GM18507 (cell line): ENCODE measurements around the gene DYNLL2.
"Not testable (repeated sequence)": the region's sequence is repeated elsewhere in the genome, so short reads cannot be mapped to it uniquely, and the experiment has no call there.

Source experiments
- DNase-seq: peaks from one replicate; pipeline ENCODE4 v3.0.0; 2011; ENCODE audit warnings: low read depth; ENCODE audit not compliant: insufficient read length; ENCODE audit errors: extremely low spot score
- FAIRE-seq: peaks from 2 replicates; lab custom pipeline; 2011; peaks lifted over from hg19 to GRCh38; lab: Jason Lieb, UNC

The DYNLL2 gene

DNA sequence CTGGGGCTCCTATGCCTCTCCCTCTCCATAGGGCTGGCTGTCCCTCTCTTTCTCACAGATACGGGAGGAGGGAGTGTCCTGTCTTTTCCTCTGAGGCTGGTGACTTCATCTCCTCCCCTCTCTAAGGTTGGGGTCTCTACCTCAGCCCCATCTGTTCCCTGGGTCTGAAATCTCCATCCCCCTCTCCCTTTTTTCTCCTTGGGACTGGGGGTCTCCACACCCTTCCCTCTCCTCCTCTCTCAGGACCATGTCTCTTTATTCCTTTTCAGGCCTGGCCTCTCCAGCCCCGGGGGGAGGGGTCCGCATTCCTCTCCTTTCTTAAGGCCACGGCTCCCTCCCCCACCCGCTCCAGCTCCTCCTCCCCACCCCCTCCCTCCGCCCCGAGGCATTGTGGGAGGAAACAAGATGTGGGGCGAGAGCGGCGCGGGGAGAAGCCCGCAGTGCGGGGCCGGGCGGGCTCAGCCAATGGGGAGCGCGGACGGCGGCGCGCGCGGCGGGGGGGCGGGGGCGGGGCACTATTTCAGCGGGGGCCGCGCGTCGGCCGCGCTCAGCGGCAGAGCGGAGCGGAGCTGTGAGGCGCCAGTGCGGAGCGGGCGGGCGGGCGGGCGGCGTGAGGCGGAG is at the start of gene DYNLL2:
TSS of gene DYNLL2 (plus strand) at position 550 of the 621 bp plus-strand sequence. CDS start 3,672 bp downstream, outside the sequence.
- DNase-seq, result peak; percentile 86
- peak; percentile 47 for FAIRE-seq

DNA sequence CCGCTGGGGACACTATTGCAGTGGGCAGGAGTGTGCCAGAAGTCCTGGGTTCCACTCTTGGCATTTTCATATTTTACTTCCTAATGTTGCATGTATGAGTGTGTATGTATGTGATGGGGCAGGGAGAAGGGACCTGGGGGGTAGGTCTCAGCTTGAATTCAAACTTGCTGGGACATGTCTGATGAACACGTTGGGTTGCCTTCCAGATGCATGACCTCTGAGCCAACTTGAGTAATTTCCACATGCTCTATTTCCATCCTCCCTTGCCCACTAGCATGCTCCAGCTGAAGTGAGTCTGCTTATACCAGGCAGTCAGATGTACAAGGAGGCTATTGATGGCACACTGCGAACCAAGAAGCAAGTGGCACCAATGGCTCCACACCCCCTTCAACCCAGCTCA is 43.2 kb upstream of the DYNLL2 start:
- DNase-seq (no peak), FAIRE-seq (no peak)

DNA sequence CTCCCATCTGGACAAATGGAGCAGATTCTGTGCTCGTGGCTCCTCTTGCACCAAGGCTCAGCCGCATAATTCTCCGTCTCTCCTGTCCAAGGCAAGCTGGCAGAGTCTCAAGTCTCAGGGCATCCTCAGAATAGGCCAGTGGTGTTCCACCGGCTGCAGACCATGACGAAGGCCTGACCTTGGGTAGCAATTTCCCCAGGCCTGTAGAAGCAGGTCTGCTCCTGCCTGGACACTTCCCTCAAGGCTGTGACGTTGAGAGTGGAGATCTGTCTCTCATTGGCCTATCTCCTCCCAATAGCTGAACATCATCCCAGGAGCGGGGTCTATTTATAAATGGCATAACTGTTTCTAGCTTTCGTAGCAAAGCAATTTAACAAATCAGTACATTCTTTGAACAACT is 42.8 kb upstream of the DYNLL2 start:
- FAIRE-seq (no peak), DNase-seq (no peak)

DNA sequence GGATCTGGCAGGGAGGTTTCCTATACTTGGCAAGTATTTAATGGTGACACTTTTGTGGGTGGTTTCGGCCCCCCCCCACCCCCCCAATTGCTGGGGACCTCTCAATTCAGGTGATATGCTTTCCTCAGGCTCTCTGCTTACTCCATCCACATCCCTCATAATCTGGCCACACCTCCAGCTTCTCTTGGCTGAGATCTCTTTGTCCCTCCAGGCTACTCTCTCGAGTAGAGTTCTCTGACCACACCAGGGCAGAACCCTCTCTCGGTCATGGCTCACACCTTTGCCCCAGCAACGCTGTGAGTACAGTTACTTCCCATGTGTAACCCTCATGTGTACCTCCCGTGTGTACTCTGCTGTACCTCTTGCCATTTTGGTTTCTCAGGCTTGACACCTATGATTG is 42.1 kb upstream of the DYNLL2 start:
- DNase-seq (no peak), FAIRE-seq (no peak)

DNA sequence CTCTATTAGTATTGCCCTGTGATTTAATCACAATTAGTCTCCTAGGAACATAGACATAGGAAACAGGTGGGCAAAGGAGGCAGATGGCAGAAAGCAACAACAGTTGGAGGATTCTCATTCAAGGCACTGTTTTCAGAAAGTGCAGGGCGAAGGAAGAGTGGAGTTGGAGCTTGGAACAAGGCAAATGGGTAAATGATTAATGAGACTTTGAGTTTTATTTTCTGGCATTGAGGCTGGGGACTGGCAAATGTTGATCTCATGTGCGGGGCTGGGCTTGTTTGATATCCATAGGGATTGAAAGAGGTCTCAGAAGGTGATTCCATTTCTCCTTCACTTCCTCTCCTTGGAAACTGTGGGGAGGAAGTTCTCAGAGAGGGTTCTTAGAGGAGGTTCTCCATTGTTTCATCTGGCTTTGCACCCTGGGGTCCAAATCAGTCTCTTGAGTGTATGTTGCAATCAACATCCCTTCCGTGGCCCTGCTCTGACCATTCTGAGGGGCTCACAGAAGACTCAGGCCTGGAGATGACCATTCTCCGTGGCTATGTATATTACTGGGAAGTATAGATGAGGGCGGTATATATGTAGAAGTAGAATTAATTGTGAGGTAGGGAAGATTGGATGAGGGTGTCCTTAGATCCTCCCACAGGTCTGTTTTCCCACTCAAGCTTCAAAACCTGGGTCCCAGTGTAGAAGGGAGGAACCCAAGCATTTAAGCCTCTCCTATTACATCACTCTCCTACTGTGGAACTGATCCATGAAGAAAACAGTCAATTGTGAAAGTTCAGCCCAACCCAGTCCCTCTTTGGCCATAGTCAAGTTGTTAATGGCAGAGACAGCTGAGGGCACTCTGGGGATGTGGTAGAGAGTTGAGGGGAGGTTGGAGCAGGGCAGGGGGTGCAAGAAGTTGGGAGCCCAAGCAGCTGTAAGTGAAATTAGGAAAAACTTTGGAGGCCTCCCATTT is 39.7 kb upstream of the DYNLL2 start:
- DNase-seq (no peak), FAIRE-seq (no peak)

DNA sequence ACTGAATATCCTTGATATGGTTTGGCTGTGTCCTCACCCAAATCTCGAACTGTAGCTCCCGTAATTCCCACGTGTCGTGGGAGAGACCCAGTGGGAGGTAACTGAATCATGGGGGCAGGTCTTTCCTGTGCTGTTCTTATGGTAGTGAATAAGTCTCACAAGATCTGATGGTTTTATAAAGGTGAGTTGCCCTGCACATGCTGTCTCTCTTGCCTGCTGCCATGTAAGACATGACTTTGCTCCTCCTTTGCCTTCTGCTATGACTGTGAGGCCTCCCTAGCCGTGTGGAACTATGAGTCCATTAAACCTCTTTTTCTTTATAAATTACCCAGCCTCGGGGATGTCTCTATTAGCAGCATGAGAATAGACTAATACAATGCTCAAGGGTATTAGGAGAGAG is 39.0 kb upstream of the DYNLL2 start:
- DNase-seq, FAIRE-seq: not testable (repeated sequence)

DNA sequence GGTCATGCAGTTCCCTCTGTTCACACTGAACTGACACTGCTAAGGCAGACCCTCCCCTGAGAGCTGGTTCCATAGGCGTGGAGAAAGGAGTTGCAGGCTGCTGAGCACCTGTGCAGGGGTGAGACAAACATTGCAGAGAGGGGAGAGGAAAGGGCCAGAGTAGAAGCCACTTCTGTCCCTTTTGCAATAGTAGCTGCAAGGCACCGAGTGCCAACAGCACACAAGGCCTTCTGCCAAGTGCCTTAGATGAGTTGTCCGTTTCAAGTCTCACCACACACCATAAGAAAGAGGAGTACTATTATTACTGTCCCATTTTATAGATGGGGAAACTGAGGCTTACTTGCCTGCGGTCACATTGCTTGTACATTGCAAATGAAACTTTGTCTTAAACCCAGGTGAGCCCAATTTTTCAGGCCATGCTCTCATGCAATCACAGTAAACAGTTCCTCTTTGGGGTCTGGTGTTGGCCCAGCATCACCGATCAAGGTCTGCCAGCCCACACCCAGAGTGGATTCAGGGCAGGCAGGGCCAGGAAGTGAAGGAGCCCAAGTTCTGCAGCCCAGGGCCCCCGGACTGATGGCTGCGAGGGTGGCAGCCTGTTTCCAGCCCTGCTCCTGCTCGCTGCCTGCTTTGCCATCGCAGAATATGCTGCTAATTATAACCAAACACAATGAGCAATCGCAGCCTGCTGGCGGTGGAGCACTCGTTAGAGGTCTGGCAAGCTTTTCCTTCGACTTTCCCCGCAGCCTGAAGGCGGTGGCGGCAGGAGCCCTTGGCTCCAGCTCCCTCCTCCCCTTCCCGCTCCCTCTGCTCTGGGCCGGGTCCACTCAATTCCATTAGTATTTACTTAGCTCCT is 36.8 kb upstream of the DYNLL2 start:
- no peak for DNase-seq
- no peak for FAIRE-seq

DNA sequence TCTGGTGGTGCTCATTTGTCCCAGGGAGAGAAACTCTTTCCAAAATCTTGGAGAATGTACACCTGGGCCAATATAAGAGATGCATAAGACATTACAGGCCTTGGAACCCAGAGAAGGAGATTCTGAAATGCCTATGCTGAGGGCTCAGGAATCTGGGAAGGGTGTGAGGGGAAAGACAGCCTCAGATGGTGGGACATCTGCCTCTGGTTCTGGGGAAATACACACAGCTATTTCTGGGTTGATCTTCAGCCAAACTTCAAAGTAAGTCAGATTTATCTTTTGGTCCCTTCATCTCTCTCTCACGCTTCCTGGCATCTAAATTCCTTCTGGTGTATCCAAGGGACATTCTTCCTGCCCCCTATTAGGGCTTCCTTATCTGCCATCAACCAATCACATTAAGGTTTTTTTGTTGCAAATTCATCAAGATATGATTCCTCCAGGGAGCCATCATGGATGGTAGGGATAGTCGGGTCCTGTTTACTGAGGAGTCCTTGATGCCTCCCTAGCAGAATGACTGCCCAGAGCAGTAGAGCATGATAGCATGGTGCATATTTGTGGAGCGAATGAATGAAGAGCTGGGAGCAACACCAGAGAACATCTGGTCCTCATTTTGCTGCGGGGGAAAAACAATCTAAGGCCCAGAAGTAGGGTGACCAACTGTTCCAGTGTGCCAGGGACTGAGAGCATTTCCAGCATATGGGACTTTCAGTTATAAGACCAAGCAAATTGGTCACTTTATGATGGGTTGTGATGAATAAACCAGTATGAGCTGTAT is 35.7 kb upstream of the DYNLL2 start:
- FAIRE-seq (no peak), DNase-seq (no peak)

DNA sequence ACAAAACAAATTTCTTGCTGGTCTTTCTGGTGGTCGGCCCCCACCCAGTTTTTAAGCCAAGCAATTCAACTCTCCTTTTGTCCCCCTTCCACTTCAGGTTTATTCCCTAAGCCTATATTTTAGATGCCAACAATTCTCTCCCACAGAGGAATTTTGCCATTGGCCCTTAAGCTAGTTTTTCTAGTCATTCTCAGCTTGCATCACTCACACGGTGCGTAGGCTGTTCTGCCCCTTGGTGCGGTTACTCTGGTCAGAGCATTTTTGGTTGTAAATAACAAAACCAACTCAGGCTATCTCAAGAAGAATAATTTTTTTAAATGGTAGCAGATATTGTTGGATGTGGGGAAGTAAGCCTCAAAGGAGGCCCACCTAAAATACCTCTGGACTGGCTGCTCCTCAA is 33.7 kb upstream of the DYNLL2 start:
- DNase-seq (no peak), FAIRE-seq (no peak)

DNA sequence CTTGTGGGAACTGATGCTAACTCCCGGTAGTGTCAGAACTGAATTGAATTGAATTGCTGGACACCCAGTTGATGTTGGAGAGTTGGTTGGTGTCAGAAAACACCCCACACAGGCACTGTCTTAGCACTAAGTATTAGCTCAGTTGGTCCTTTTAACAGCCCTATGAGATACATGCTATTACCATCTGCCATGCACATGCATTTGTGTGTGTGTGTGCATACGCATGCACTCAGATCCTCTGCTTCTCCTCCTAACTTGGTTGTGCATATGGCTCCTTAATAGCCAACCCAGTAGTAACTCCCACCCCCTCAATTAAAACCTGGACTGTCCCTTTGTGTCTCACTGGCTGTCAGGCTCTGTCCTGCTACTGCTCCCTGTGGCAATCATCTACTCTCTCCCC is 32.3 kb upstream of the DYNLL2 start:
- FAIRE-seq (no peak), DNase-seq (no peak)

DNA sequence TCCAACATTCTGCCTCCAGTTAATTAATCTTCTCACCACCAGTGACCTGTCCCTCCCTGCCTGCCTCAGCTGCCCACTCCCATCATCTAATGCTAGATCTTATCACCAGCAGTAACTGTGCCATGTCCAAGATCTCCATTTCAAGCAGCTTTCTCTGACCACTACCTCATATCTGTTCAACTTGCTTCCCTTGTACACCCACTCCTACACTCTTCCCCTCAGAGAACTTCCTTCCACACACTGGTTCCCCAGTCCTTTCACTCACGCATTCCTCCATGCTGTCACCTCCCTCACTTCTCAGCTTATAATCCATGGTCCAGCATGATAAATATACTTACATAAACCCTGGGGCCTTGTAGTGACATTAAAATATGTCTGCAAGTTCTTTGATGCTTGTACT is 31.8 kb upstream of the DYNLL2 start:
- DNase-seq (no peak), FAIRE-seq (no peak)

DNA sequence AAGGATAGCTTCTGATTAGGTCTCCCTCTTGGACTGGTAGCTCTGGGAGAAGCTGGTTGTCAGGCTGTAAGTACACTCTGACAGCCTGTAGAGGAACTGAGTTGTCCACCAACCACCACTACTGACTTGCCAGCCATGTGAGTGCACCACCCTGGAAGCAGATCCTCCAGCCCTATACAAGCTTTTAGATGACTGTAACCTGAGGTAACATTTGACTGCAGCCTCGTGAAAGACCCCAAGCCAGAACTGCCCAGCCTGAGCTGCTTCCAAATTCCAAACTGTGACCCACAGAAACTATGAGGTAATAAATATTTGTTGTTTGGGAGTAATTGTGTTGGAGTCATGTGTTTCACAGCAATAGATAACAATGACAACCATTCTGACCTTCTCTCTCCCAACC is 30.8 kb upstream of the DYNLL2 start:
- FAIRE-seq, result no peak
- DNase-seq, result no peak

DNA sequence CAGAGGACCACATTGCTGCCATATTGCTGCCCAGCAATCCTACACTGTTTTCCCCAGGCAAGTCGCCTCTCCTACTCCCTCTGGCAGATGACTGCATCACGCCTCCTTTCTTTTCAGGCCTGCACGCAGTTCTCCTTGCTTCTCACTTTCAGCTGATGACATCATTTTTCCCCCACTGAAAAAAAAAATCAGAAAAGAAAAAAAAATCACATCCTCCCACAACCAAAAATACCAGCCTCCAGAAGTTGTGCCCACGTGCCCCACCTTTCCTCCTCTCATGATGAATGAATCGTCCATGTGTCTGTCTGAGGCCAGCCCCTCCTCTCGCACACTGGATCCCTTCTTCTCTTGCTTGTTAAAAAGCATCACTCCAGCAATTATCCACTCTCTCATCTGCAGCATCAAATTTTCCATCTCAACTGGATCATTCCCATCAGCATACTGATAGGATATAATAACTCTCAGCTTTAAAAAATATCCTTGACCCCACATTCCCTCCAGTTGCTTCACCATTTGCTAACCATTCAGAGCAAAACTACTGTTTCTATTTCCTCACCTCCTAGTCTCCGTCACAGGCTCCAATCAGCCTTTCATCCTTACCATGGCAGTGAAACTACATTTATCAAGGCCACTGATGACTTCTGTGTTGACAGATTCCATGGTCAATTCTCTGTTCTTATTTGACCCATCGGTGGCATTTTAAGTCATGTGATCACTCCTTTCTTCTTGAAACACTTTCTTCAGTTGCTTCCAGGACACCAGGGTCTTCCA is 30.1 kb upstream of the DYNLL2 start:
- DNase-seq (no peak), FAIRE-seq (no peak)

DNA sequence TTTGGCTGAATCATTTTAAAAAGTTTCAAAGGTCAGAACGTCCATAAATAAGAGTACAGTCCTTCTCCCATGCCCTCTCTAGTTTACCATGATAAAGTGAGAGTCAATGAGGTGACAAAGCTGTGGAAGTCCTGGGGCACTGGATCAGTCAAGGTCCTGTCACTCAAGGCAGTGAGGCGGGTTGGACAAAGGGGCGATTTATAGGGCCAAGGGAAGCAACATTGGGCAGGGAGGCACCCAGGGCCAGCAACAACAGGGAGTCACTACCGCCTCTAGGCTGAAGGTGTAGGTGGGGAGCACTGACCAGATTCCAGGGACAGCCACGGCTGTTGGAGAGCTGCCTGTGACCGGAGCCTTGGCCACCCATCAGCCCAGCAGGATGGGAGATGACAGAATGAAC is 28.6 kb upstream of the DYNLL2 start:
- no peak for FAIRE-seq
- no peak for DNase-seq

DNA sequence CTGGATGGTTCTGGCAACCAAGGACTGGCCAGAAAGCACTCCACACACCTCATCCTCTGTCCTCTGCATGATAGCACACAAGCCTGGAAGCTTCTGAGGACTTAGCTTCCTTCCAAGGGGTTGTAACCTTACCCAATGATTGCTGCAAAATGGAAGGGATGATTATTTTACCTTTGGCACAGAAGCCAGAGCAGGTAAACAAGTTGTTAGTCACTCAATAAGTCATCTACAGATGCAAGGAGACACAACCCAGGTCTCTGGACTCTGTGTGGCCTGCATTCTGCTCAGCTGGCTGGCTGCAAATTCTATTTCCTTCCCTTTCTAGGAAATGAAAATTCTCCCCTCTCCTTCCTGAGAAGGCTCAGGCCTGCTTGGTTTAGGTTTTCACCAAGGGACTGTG is 26.7 kb upstream of the DYNLL2 start:
- DNase-seq (no peak), FAIRE-seq (no peak)

DNA sequence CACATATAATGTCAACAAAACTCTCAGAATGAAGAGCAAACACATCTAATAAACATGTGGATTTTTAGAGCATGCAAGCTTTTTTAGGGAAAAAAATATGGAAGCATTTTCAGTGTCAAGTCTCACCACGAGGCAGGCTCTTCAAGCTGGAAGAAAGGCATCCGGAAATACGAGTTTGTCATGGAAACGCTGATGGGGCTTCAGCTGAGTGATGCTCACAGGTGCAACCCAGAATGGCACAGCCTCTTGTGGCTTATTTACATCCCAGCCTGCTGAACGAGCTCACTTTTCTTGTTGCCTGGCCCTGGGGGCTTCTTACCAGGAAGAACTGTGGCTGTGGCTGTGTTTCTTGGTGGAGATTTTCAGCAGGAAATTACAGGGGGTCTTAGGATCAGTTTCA is 24.1 kb upstream of the DYNLL2 start:
- no peak for FAIRE-seq

DNA sequence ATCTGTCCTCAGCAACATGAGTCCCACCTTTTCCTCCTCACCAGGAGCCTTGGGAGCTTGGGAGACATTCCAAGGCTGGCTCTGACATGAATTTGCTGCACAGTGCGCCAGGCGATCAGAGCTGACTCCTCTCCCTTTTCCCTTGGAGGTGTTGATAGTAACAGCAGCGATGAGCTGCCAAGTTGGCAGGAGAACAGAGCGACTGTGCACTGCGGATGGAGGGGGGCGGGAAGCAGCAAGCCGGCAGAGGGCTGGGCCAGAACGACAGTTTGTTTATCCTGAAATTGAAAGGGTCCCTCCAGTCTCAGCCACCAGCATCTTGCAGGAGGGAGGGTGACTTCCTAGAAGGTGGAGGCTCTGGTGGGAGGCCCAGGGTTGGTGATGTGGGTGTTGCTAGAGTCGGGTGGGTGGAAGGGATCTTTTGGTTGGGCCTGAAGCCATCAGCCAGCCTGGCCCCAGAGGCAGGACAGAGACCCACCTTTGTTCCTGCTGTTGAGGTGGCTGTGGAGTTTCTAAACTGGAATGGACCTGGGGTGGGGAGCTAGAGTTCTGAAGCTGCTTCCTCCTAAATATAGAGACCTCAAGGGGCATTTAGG is 22.5 kb upstream of the DYNLL2 start:
- FAIRE-seq (no peak), DNase-seq (no peak)

More for the DNA sequence above, 24.1 kb upstream of the DYNLL2 start:
- no peak for DNase-seq

DNA sequence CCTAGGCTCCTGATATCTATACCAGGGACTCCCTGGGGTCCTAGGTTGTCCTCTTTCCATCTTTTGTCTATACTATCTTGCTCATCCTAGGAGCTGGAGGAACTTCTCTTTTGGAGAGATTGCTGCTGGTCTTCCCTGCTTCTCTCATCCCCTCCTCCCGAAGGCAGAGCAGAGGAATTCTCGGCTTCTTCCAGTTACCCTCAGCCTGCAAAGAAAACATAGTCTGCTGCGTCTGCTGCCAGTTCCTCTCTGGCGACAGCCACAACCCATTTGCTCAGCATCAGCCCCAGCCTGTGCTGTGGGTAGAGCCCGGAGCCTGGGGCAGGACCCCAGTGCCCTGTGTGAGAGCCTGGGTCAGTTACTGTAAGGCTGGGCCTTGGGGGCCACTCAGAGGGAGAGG is 21.5 kb upstream of the DYNLL2 start:
- no peak for DNase-seq
- FAIRE-seq, result no peak
